ENCODE results near the gene SCGB2A2. TPM values are rescaled to one million over a fixed set of nuclear protein-coding genes. Genes with fewer than 3 reads are reported as not detected.

The SCGB2A2 gene
- total RNA-seq, 1 donor from 2014 or later = not detected

GRCh38 chr11:62280452-62280851 is 10.5 kb downstream of the SCGB2A2 start:
- peaks cover under 1% of the 10 kb centered on the region for H3K36me3 Mint-ChIP-seq (ENCODE audit: unreplicated experiment)
- no peak for TF ChIP-seq CTCF (IDR thresholded peaks at IDR 0.05; ENCODE audit: partially characterized antibody, unreplicated experiment)
- H3K4me3 Mint-ChIP-seq (ENCODE audit: unreplicated experiment) = no peak overlapping the region
- DNase-seq = no peak
- H3K4me1 Mint-ChIP-seq (ENCODE audit: low read depth, unreplicated experiment) = no peaks in the 10 kb centered on the region
- H3K9me3 Mint-ChIP-seq (ENCODE audit: unreplicated experiment) = peaks cover 5% of the 10 kb centered on the region
- H3K27ac Mint-ChIP-seq (ENCODE audit: unreplicated experiment) = no peak overlapping the region
- no peaks in the 10 kb centered on the region for H3K27me3 Mint-ChIP-seq (ENCODE audit: unreplicated experiment)

GRCh38 chr11:62295504-62295903 is 25.5 kb downstream of the SCGB2A2 start:
- no peak overlapping the region for H3K27ac Mint-ChIP-seq (ENCODE audit: unreplicated experiment)
- peaks cover 4% of the 10 kb centered on the region for H3K27me3 Mint-ChIP-seq (ENCODE audit: unreplicated experiment)
- H3K9me3 Mint-ChIP-seq (ENCODE audit: unreplicated experiment) = no peaks in the 10 kb centered on the region
- H3K36me3 Mint-ChIP-seq (ENCODE audit: unreplicated experiment) = no peaks in the 10 kb centered on the region
- no peaks in the 10 kb centered on the region for H3K4me1 Mint-ChIP-seq (ENCODE audit: low read depth, unreplicated experiment)
- DNase-seq = no peak
- no peak for TF ChIP-seq CTCF (IDR thresholded peaks at IDR 0.05; ENCODE audit: partially characterized antibody, unreplicated experiment)
- H3K4me3 Mint-ChIP-seq (ENCODE audit: unreplicated experiment) = no peak overlapping the region

- H3K27ac Mint-ChIP-seq (ENCODE audit: unreplicated experiment) = no peak within 1 kb of the TSS
- no peak within 1 kb of the TSS for H3K4me3 Mint-ChIP-seq (ENCODE audit: unreplicated experiment)
- no peaks in the 10 kb centered on the region for H3K9me3 Mint-ChIP-seq (ENCODE audit: unreplicated experiment)
- H3K4me1 Mint-ChIP-seq (ENCODE audit: low read depth, unreplicated experiment) = no peaks in the 10 kb centered on the region
- no peak for DNase-seq
- peaks cover 4% of the 10 kb centered on the region for H3K27me3 Mint-ChIP-seq (ENCODE audit: unreplicated experiment)
- no peaks in the 10 kb centered on the region for H3K36me3 Mint-ChIP-seq (ENCODE audit: unreplicated experiment)
- no peak for TF ChIP-seq CTCF (IDR thresholded peaks at IDR 0.05; ENCODE audit: partially characterized antibody, unreplicated experiment)
Measured at GRCh38 chr11:62298975-62299374, 29.0 kb downstream of the SCGB2A2 start, which contains the start of gene SCGB1D4. Gene SCGB1D4, minus strand, starts transcription at chr11:62299075. Its CDS starts 65 bp downstream, at chr11:62299010.

- DNase-seq = no peak
- Mint-ChIP-seq H3K4me3 (ENCODE audit: unreplicated experiment) (no peak overlapping the region), H3K9me3 (ENCODE audit: unreplicated experiment) (peaks cover 2% of the 10 kb centered on the region), H3K4me1 (ENCODE audit: low read depth, unreplicated experiment) (no peaks in the 10 kb centered on the region), H3K27me3 (ENCODE audit: unreplicated experiment) (peaks cover 2% of the 10 kb centered on the region), H3K27ac (ENCODE audit: unreplicated experiment) (no peak overlapping the region), H3K36me3 (ENCODE audit: unreplicated experiment) (peaks cover 4% of the 10 kb centered on the region)
- no peak for TF ChIP-seq CTCF (IDR thresholded peaks at IDR 0.05; ENCODE audit: partially characterized antibody, unreplicated experiment)
Measured at GRCh38 chr11:62306227-62306626, 36.3 kb downstream of the SCGB2A2 start.

- Mint-ChIP-seq H3K36me3 (ENCODE audit: unreplicated experiment) (peaks cover 4% of the 10 kb centered on the region), H3K27ac (ENCODE audit: unreplicated experiment) (no peak overlapping the region), H3K4me1 (ENCODE audit: low read depth, unreplicated experiment) (no peaks in the 10 kb centered on the region), H3K4me3 (ENCODE audit: unreplicated experiment) (no peak overlapping the region), H3K27me3 (ENCODE audit: unreplicated experiment) (peaks cover 2% of the 10 kb centered on the region), H3K9me3 (ENCODE audit: unreplicated experiment) (peaks cover 2% of the 10 kb centered on the region)
- TF ChIP-seq CTCF (IDR thresholded peaks at IDR 0.05; ENCODE audit: partially characterized antibody, unreplicated experiment) = no peak
- no peak for DNase-seq
Measured at GRCh38 chr11:62307950-62308349, 38.0 kb downstream of the SCGB2A2 start.

Measured in glutamatergic neuron (in vitro differentiated cells).